Colonic mucosa (tissue), 4 donors: ENCODE data around the gene CRACR2B. TPM values are rescaled to one million over a fixed set of nuclear protein-coding genes. Genes with fewer than 3 reads are reported as not detected.

Experiments
- DNase-seq: peaks from one replicate; pipeline ENCODE4 v3.0.0-alpha.2; 2020
- H3K27ac ChIP-seq: fragments of 200-600 bp; one replicate; pipeline ENCODE4 v1.8.0; 2021
- H3K27me3 ChIP-seq: fragments of 200-600 bp; one replicate; pipeline ENCODE4 v1.8.0; 2021
- H3K36me3 ChIP-seq: fragments of 200-600 bp; one replicate; pipeline ENCODE4 v1.8.0; 2021
- H3K4me1 ChIP-seq: fragments of 200-600 bp; one replicate; pipeline ENCODE4 v1.8.0; 2021; ENCODE audit warnings: mild to moderate bottlenecking
- H3K4me3 ChIP-seq: fragments of 200-600 bp; one replicate; pipeline ENCODE4 v1.8.0; 2021
- H3K9ac ChIP-seq, 2 donors: one replicate each; pipeline ENCODE4 v1.7.0; 2013; ENCODE audit warnings: control low read depth in 2 of 2, low read depth in 2 of 2, low read length in 2 of 2
- H3K9me3 ChIP-seq: fragments of 200-600 bp; one replicate; pipeline ENCODE4 v1.8.0; 2021
- intact Hi-C: fragments of 100-400 bp; cut with DNase I; formaldehyde crosslinking; loops from one replicate; pipeline ENCODE4 v1.14.1; 2022
- total RNA-seq, 2 donors: library from RNA; stranded (reverse); fragmentation: NEBNext Ultra II Directional in 1 of 2; extraction: Animal tissue kit (Norgen Biotek cat#: 25700) in 1 of 2; gene quantifications; one replicate each; pipeline ENCODE4 v1.2.1, GENCODE V29; 2021
- TF ChIP-seq, protein P1 (sequence below): fragments of 200-600 bp; IDR thresholded peaks from one replicate; pipeline ENCODE4 v1.8.0; 2022; ENCODE audit warnings: antibody characterized with exemption, mild to moderate bottlenecking
- donor health status: healthy.
- donor health status: DM: no; HTN: no; CAD: no.
- donor health status: DM: no; HTN: no; CAD: no.

The CRACR2B gene
- total RNA-seq, 2 donors from 2014 or later = 97.3 to 108 TPM

DNA sequence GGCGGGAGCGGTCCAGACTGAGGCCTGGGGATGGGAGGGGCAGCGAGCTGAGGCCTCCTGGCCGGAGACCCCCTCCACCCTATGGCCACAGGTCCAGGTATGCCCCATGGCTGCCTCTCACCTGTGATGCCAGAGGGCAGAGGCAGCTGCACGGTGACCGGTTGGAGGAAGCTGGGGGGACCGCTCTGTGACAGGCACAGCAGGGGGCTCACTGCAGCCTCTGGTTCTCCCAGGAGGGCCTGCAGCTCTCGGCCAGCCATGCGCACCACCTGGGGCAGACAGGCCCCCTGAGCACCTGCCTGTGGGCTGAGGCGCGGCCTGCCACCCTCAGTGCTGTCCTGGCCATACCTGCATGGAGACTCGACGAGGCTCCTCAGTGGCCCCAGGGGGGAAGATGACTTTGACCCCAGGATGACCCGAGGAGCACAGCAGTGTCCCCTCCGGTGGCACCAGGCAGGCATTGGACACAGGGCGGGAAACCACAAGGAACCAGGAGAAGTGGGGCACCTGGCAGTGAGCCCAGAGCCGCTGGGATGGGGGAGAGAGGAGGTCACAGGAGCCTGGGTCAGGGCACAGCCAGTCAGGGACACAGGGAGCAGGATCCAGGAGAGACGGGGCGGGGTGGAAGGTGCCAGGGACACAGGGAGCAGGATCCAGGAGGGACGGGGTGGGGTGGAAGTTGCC is 26.5 kb upstream of the CRACR2B start:
- TF ChIP-seq, protein P1, sequence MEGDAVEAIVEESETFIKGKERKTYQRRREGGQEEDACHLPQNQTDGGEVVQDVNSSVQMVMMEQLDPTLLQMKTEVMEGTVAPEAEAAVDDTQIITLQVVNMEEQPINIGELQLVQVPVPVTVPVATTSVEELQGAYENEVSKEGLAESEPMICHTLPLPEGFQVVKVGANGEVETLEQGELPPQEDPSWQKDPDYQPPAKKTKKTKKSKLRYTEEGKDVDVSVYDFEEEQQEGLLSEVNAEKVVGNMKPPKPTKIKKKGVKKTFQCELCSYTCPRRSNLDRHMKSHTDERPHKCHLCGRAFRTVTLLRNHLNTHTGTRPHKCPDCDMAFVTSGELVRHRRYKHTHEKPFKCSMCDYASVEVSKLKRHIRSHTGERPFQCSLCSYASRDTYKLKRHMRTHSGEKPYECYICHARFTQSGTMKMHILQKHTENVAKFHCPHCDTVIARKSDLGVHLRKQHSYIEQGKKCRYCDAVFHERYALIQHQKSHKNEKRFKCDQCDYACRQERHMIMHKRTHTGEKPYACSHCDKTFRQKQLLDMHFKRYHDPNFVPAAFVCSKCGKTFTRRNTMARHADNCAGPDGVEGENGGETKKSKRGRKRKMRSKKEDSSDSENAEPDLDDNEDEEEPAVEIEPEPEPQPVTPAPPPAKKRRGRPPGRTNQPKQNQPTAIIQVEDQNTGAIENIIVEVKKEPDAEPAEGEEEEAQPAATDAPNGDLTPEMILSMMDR = no peak
- Histone ChIP-seq H3K9ac (no peak overlapping the region), H3K36me3 (no peaks in the 10 kb centered on the region), H3K4me1 (peaks cover 13% of the 10 kb centered on the region), H3K4me3 (no peak overlapping the region), H3K27ac (no peak overlapping the region), H3K9me3 (no peaks in the 10 kb centered on the region), H3K27me3 (no peaks in the 10 kb centered on the region)
- DNase-seq = no peak
- intact Hi-C loops = no loop called here

DNA sequence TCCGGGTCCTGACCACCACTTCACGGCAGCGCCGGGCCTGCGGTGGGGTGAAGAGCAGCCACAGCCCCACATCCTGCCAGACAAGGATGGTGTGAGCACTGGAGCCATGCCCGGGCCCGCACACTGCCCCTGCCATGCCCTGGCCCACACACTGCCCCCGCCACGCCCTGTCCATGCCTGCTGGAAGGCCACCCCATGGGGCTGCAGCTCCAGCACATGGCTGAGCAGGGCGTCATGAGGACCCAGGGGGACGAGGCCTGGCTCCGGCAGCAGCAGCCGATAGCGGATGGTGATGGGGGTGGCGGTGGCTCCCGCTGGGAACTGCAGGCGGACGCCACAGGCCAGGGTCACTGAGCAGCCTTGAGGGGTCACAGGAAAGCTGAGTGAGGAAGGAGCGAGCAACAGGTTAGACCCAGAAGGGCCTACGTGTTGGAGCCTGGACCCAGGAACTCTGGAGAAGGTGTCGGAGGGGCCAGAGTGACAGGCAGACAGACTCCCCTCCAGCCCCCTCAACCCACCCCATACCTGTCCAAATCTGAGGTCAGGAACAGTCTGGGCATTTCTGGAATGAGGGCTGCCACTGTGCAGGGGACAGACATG is 25.6 kb upstream of the CRACR2B start:
- TF ChIP-seq, protein P1 = no peak
- H3K27ac ChIP-seq = no peak overlapping the region
- no peaks in the 10 kb centered on the region for H3K36me3 ChIP-seq
- H3K27me3 ChIP-seq = no peaks in the 10 kb centered on the region
- no peaks in the 10 kb centered on the region for H3K9me3 ChIP-seq
- intact Hi-C loops = no loop called here
- DNase-seq = no peak
- H3K4me1 ChIP-seq = peaks cover 10% of the 10 kb centered on the region
- H3K9ac ChIP-seq = no peak overlapping the region
- H3K4me3 ChIP-seq = no peak overlapping the region

DNA sequence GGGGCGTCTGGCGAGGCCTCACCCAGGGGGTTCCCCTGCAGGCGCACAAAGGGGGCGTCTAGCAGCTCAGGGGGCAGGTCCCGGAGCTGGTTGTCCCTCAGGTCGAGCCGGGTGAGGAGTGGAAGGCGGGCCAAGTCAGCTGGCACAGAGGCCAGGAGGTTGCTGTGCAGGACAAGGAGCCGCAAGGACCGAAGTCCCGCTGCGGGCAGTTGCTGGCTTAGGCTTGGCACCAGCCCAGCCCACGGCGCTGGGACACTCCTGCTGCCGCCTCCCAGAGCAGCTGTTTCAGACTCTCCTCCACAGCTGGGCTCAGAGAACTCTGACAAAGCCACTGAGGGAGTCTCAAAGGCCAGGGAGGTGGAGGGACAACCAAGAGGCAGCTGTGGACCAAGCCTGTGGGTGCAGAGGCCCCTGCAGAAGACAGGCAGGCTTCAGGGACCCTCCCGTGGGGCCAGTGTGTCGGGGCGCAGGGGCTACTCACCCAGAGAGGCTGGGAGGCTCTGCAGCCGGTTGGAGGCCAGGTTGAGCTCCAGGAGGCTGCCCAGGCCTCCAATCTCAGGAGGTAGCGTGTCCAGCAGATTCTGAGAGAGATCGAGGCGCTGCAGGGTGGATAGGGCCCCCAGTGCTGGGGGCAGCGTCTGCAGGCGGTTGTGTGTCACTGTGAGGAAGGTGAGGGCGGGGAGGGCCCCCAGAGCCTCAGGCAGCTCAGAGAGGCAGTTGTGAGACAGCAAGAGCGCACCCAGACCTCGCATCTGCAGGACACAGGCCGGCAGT is 24.8 kb upstream of the CRACR2B start:
- no peak overlapping the region for H3K4me3 ChIP-seq
- intact Hi-C loops = no loop called here
- H3K4me1 ChIP-seq = peaks cover 11% of the 10 kb centered on the region
- no peaks in the 10 kb centered on the region for H3K36me3 ChIP-seq
- H3K9me3 ChIP-seq = no peaks in the 10 kb centered on the region
- H3K27ac ChIP-seq = no peak overlapping the region
- no peaks in the 10 kb centered on the region for H3K27me3 ChIP-seq
- no peak for DNase-seq
- no peak overlapping the region for H3K9ac ChIP-seq
- TF ChIP-seq, protein P1 = no peak

DNA sequence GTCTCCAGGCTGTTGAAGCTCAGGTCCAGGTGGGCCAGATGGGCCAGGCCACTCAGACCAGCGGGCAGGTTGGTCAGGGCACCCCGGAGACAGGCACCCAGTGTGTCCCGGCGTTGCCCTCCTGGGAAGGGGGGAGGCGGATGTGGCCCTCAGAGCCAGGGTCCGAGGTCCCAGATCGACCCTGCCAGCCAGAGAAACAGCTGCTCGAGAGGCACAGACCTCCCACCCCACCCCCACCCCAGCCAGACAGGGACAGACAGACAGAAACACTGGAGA is 24.3 kb upstream of the CRACR2B start:
- intact Hi-C loops = no loop called here
- no peak for DNase-seq
- H3K9ac ChIP-seq = no peak overlapping the region
- H3K27me3 ChIP-seq = no peaks in the 10 kb centered on the region
- no peak overlapping the region for H3K27ac ChIP-seq
- no peaks in the 10 kb centered on the region for H3K36me3 ChIP-seq
- no peaks in the 10 kb centered on the region for H3K9me3 ChIP-seq
- no peak overlapping the region for H3K4me3 ChIP-seq
- peaks cover 17% of the 10 kb centered on the region for H3K4me1 ChIP-seq
- TF ChIP-seq, protein P1 = no peak

DNA sequence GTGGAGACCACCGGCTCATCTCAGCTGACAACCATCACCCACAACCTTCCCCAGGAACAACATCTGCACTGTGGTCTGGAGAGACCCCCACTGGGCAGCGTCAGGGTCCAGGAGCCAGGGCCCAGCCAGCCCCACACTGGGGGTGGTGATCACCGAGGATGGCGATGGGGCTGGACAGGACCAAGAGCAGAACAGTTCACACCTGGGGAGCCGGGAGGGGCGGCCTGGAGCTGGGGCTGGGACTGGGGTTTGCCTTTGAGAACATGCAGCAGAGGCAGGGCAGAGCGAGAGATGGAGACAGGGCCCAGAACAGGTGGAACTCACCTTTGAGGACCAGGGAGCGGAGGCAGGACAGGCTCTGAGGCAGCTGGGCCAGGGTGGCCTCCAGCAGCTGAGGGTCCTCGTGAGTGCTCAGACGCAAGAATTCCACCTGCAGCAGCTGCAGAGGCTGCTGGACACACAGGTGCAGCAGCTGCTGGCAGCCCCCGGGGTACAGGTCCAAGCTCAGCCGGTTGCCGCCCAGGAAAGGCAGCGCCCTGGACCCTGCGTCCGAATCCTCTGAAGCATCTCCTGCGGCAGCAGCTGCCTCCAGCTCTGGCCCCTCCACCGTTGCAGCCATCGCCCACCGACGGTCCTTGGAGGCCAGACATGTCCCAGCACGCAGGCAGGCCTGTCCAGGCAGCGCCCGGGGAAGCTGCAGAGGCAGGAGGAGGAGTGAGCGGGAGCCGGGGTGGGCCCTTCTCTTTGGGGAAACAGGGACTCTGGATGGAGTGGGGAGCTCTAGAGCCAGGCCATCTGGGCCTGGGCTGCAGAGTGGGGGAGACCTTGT is 23.7 kb upstream of the CRACR2B start:
- H3K27ac ChIP-seq = peak overlapping the region; percentile 83

More for the DNA sequence above, 23.7 kb upstream of the CRACR2B start:
- no peaks in the 10 kb centered on the region for H3K36me3 ChIP-seq
- peak overlapping the region; percentile 72 to 75 for H3K9ac ChIP-seq
- DNase-seq = no peak
- no peaks in the 10 kb centered on the region for H3K27me3 ChIP-seq
- peaks cover 20% of the 10 kb centered on the region for H3K4me1 ChIP-seq
- TF ChIP-seq, protein P1 = no peak
- H3K4me3 ChIP-seq = peak overlapping the region; percentile 67
- intact Hi-C loops = no loop called here
- no peaks in the 10 kb centered on the region for H3K9me3 ChIP-seq
